HepG2 (cell line): ENCODE results near the gene MED1. TPM values are rescaled to one million over a fixed set of nuclear protein-coding genes. Genes with fewer than 3 reads are reported as not detected.

ENCODE experiments used
- ATAC-seq: fragments of 200-7000 bp; cut with Tn5 transposase; 3 replicates; pipeline ENCODE4 v1.9.1; 2020; ENCODE audit warnings: mild to moderate bottlenecking, moderate library complexity
- BruUV-seq: library from RNA; stranded (reverse); fragments of 400-500 nt; replicated peaks from 2 replicates; lab custom pipeline; 2021; lab: Mats Ljungman, UMichigan
- CTCF ChIA-PET: fragments of 300-600 bp; formaldehyde crosslinking; extraction: SDS; loops from one replicate; lab custom pipeline; 2021; ENCODE audit warnings: low total read pairs, inconsistent platforms, low intra/inter-chr PET ratio; lab: Yijun Ruan, JAX
- POLR2A ChIA-PET: fragments of 350-600 bp; sonication (Branson Sonifier 250); formaldehyde crosslinking; loops from one replicate; lab custom pipeline; 2020; ENCODE audit warnings: antibody characterized with exemption, inconsistent platforms; lab: Yijun Ruan, JAX
- DNase-seq: peaks from one replicate; pipeline ENCODE4 v3.0.0-alpha.2; 2015; ENCODE audit warnings: low spot score
- FAIRE-seq: peaks from 3 replicates; lab custom pipeline; 2011; peaks lifted over from hg19 to GRCh38; lab: Jason Lieb, UNC
- H2AFZ ChIP-seq: one replicate; pipeline ENCODE4 v1.6.1; 2011; ENCODE audit warnings: low read length, inconsistent platforms
- H3K27ac ChIP-seq: fragments of 300-600 bp; 3 replicates; pipeline ENCODE4 v1.8.0; 2011; ENCODE audit warnings: mixed run types, mild to moderate bottlenecking, mixed read lengths, low read length, inconsistent platforms; ENCODE audit not compliant: insufficient read depth; ENCODE audit errors: extremely low read length
- H3K27me3 ChIP-seq, 2 experiments: fragments of 200-600 bp in 1 of 2; 2 replicates in 1 of 2; 3 replicates in 1 of 2; pipeline versions ENCODE4 v1.6.0 to v1.8.0; 2011; ENCODE audit warnings: low read length in 2 of 2, mild to moderate bottlenecking in 2 of 2, moderate library complexity in 2 of 2, inconsistent platforms in 1 of 2; ENCODE audit not compliant: insufficient read depth in 2 of 2, control insufficient read depth in 1 of 2
- H3K36me3 ChIP-seq, 2 experiments: fragments of 200-600 bp in 1 of 2; replicated peaks in 1 of 2; 2 replicates in 1 of 2; 3 replicates in 1 of 2; pipeline versions ENCODE4 v1.5.1 to v1.8.0; 2011; ENCODE audit warnings: low read length in 2 of 2, inconsistent platforms in 1 of 2; ENCODE audit not compliant: insufficient read depth in 2 of 2, control insufficient read depth in 1 of 2
- H3K4me1 ChIP-seq: 2 replicates; pipeline ENCODE4 v1.5.1; 2012; ENCODE audit warnings: low read length, inconsistent platforms; ENCODE audit not compliant: insufficient read depth
- H3K4me2 ChIP-seq: 2 replicates; pipeline ENCODE4 v1.6.0; 2011; ENCODE audit warnings: low read depth, low read length, inconsistent platforms
- H3K4me3 ChIP-seq, 3 experiments: fragments of 200-600 bp in 1 of 3; sonication (generic), shearing (Covaris generic) in 1 of 3; replicated peaks in 1 of 3; 2 replicates each; pipeline ENCODE4 v1.5.1; 2011 to 2016; ENCODE audit warnings: low read length in 3 of 3, inconsistent platforms in 2 of 3, low read depth in 2 of 3, mild to moderate bottlenecking in 2 of 3, control low read depth in 1 of 3, mixed read lengths in 1 of 3; ENCODE audit not compliant: insufficient read depth in 1 of 3
- H3K79me2 ChIP-seq: one replicate; pipeline ENCODE4 v1.6.1; 2011; ENCODE audit warnings: low read length, inconsistent platforms; ENCODE audit not compliant: insufficient read depth
- H3K9ac ChIP-seq: 2 replicates; pipeline ENCODE4 v1.6.0; 2011; ENCODE audit warnings: mild to moderate bottlenecking, low read depth, low read length, inconsistent platforms; ENCODE audit not compliant: insufficient read depth
- H3K9me3 ChIP-seq: 2 replicates; pipeline ENCODE4 v1.5.1; 2012; ENCODE audit warnings: mild to moderate bottlenecking, low read length
- H4K20me1 ChIP-seq: 2 replicates; pipeline ENCODE4 v1.6.0; 2011; ENCODE audit warnings: inconsistent platforms, mild to moderate bottlenecking, low read length, moderate library complexity; ENCODE audit not compliant: insufficient read depth
- CBX5 ChIP-seq: sonication (generic); formaldehyde crosslinking; IDR thresholded peaks from 2 replicates; pipeline ENCODE4 v1.4.0; 2020; ENCODE audit warnings: missing genetic modification reagents, borderline replicate concordance
- ELF4 ChIP-seq: sonication (generic); formaldehyde crosslinking; IDR thresholded peaks from 2 replicates; pipeline ENCODE4 v1.5.0; 2020; ENCODE audit warnings: missing genetic modification reagents, mild to moderate bottlenecking, moderate library complexity, borderline replicate concordance
- GTF3A ChIP-seq: sonication (generic); formaldehyde crosslinking; conservative IDR thresholded peaks from 2 replicates; pipeline ENCODE4 v1.4.0; 2020; ENCODE audit warnings: mild to moderate bottlenecking, missing genetic modification reagents
- HNF1B ChIP-seq: sonication (generic); formaldehyde crosslinking; IDR thresholded peaks from 2 replicates; pipeline ENCODE4 v1.5.1; 2020; ENCODE audit warnings: mild to moderate bottlenecking, moderate library complexity, missing genetic modification reagents
- MED13 ChIP-seq: sonication (generic); formaldehyde crosslinking; IDR thresholded peaks from 2 replicates; pipeline ENCODE4 v1.5.0; 2020; ENCODE audit warnings: missing genetic modification reagents
- PPARG ChIP-seq: conservative IDR thresholded peaks from 2 replicates; pipeline ENCODE4 v1.6.1; 2016; ENCODE audit warnings: missing biosample characterization, missing genetic modification reagents
- SP140L ChIP-seq: sonication (generic); formaldehyde crosslinking; IDR thresholded peaks from 2 replicates; pipeline ENCODE4 v1.4.0; 2020; ENCODE audit warnings: missing genetic modification reagents, borderline replicate concordance
- ZKSCAN8 ChIP-seq: IDR thresholded peaks from 2 replicates; pipeline ENCODE4 v1.6.1; 2016; ENCODE audit warnings: borderline replicate concordance, missing genetic modification reagents, missing compliant biosample characterization
- ZNF264 ChIP-seq: sonication (generic); formaldehyde crosslinking; IDR thresholded peaks from 2 replicates; pipeline ENCODE4 v1.4.0; 2020; ENCODE audit warnings: missing genetic modification reagents
- ZNF335 ChIP-seq: sonication (generic); formaldehyde crosslinking; IDR thresholded peaks from 2 replicates; pipeline ENCODE4 v1.4.0; 2020; ENCODE audit warnings: missing genetic modification reagents
- ZNF354B ChIP-seq: sonication (generic); formaldehyde crosslinking; IDR thresholded peaks from 2 replicates; pipeline ENCODE4 v1.8.0; 2022; ENCODE audit warnings: mild to moderate bottlenecking, missing genetic modification reagents
- ZNF382 ChIP-seq: sonication (generic); formaldehyde crosslinking; IDR thresholded peaks from 2 replicates; pipeline ENCODE4 v1.5.0; 2020; ENCODE audit warnings: missing genetic modification reagents, mild to moderate bottlenecking, borderline replicate concordance
- ZNF468 ChIP-seq: sonication (generic); formaldehyde crosslinking; IDR thresholded peaks from 2 replicates; pipeline ENCODE4 v1.8.0; 2022; ENCODE audit warnings: mild to moderate bottlenecking, moderate library complexity, missing genetic modification reagents
- ZNF678 ChIP-seq: sonication (generic); formaldehyde crosslinking; IDR thresholded peaks from 2 replicates; pipeline ENCODE4 v1.4.0; 2020; ENCODE audit warnings: mild to moderate bottlenecking, missing genetic modification reagents
- ZNF83 ChIP-seq: sonication (generic); formaldehyde crosslinking; IDR thresholded peaks from 2 replicates; pipeline ENCODE4 v1.4.0; 2020; ENCODE audit warnings: missing genetic modification reagents, mild to moderate bottlenecking, borderline replicate concordance
- ZSCAN29 ChIP-seq: sonication (generic); formaldehyde crosslinking; conservative IDR thresholded peaks from 2 replicates; pipeline ENCODE4 v1.4.0; 2020; ENCODE audit warnings: mild to moderate bottlenecking, missing genetic modification reagents
- WGBS: methylation state at CpG from one replicate; pipeline ENCODE4 v1.1.6; 2017; ENCODE audit warnings: low lambda C conversion rate; 5-methylcytosine and 5-hydroxymethylcytosine counted together
- in situ Hi-C: cut with HindIII; loops from 2 replicates; pipeline ENCODE4 v1.10.0; 2017; ENCODE audit warnings: low pct_unique_long_range_greater_than_20kb; ENCODE audit not compliant: extremely low pct_ligation_motif_present
- intact Hi-C: fragments of 100-400 bp; cut with micrococcal nuclease; formaldehyde crosslinking; loops from one replicate; pipeline ENCODE4 v1.10.0; 2022; ENCODE audit not compliant: unreplicated experiment
- polyA plus RNA-seq, 8 experiments: library from polyadenylated mRNA; depleted of rRNA in 3 of 8; stranded (reverse) in 7 of 8; unstranded in 1 of 8; fragments of >200 nt; fragmentation: Illumina TruSeq in 4 of 8; extraction: Trizol in 4 of 8; gene quantifications; 2 replicates each; pipeline versions ENCODE4 v1.2.1 to v1.2.3, GENCODE V29; 2011 to 2016; ENCODE audit warnings: low read depth in 4 of 8, missing spikeins in 1 of 8, mixed read lengths in 1 of 8; ENCODE audit not compliant: insufficient read depth in 1 of 8
- total RNA-seq, 5 experiments: library from RNA; depleted of rRNA; stranded (reverse); fragments of >200 nt; fragmentation: Illumina TruSeq; extraction: Trizol; gene quantifications; 2 replicates each; pipeline ENCODE4 v1.2.3, GENCODE V29; 2016; ENCODE audit warnings: low read depth in 1 of 5
- TF ChIP-seq, protein P1 (sequence below): sonication (generic); formaldehyde crosslinking; IDR thresholded peaks from 2 replicates; pipeline ENCODE4 v1.8.0; 2022; ENCODE audit warnings: low read depth, missing genetic modification reagents
- TF ChIP-seq, protein P2 (sequence below): sonication (generic); formaldehyde crosslinking; IDR thresholded peaks from 2 replicates; pipeline ENCODE4 v1.5.0; 2020; ENCODE audit warnings: missing genetic modification reagents, mild to moderate bottlenecking, borderline replicate concordance
- TF ChIP-seq, protein P3 (sequence below): sonication (generic); formaldehyde crosslinking; IDR thresholded peaks from 2 replicates; pipeline ENCODE4 v1.4.0; 2020; ENCODE audit warnings: missing genetic modification reagents

The MED1 gene
- total and polyA plus RNA-seq, 2 of the 13 experiments (the other 11 are each of a cell fraction or from before 2014, with no cell fraction given): 37.5 to 40.1 TPM

DNA sequence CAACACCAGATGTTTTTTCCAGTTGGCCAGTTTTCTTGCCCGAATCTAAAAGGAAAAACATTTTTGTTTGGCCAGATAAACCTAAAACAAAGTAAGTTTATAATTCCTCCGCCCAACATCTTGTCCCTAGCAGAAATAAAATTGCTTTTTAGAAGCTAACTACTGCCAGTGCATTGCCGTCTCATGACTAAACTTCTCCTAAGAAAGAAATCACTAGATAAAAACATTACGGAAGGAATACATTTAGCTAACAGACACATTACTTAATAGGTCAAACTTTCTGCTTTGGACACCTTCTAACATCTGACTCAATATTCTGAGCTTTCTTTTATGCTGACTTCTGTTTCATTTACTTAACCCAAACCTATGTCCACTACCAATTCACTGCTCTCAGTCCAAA is 85.8 kb downstream of the MED1 start:
- ChIA-PET CTCF (no interaction called here), POLR2A (interaction anchor here (0.6 kb wide), 1 partner anchor 56 kb away, joined by 4 read pairs; no protein-coding TSS in a partner anchor)
- H3K9ac ChIP-seq: no peak overlapping the region
- H3K79me2 ChIP-seq: peaks cover 3% of the 10 kb centered on the region
- in situ Hi-C loops: no loop called here
- H4K20me1 ChIP-seq: peaks cover 8% of the 10 kb centered on the region; the same call in 1 of the 2 replicates
- FAIRE-seq (no peak), ATAC-seq (no peak), DNase-seq (no peak)
- H3K4me3 ChIP-seq: no peak overlapping the region
- no peaks in the 10 kb centered on the region for H3K27me3 ChIP-seq
- no peak overlapping the region for H2AFZ ChIP-seq
- no peak overlapping the region for H3K27ac ChIP-seq
- BruUV-seq: no TSS peak
- 93% methylated on average over 4 of the region's 4 CpGs for WGBS
- H3K4me1 ChIP-seq: no peaks in the 10 kb centered on the region
- intact Hi-C loops: no loop called here
- no peak overlapping the region for H3K4me2 ChIP-seq
- no peaks in the 10 kb centered on the region for H3K36me3 ChIP-seq
- no peaks in the 10 kb centered on the region for H3K9me3 ChIP-seq
- TF ChIP-seq, protein P1, sequence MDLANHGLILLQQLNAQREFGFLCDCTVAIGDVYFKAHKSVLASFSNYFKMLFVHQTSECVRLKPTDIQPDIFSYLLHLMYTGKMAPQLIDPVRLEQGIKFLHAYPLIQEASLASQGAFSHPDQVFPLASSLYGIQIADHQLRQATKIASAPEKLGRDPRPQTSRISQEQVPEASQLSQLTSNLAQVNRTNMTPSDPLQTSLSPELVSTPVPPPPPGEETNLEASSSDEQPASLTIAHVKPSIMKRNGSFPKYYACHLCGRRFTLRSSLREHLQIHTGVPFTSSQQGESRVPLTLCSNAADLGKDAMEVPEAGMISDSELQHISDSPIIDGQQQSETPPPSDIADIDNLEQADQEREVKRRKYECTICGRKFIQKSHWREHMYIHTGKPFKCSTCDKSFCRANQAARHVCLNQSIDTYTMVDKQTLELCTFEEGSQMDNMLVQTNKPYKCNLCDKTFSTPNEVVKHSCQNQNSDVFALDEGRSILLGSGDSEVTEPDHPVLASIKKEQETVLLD (CRISPR knock-in tag): no peak
- TF ChIP-seq, protein P2, sequence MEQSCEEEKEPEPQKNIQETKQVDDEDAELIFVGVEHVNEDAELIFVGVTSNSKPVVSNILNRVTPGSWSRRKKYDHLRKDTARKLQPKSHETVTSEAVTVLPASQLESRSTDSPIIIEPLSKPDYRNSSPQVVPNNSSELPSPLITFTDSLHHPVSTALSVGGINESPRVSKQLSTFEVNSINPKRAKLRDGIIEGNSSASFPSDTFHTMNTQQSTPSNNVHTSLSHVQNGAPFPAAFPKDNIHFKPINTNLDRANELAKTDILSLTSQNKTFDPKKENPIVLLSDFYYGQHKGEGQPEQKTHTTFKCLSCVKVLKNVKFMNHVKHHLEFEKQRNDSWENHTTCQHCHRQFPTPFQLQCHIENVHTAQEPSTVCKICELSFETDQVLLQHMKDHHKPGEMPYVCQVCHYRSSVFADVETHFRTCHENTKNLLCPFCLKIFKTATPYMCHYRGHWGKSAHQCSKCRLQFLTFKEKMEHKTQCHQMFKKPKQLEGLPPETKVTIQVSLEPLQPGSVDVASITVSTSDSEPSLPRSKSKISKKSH (CRISPR knock-in tag): no peak
- no peak for TF ChIP-seq ELF4
- no peak for TF ChIP-seq HNF1B (CRISPR knock-in tag)
- TF ChIP-seq SP140L (CRISPR knock-in tag): no peak
- no peak for TF ChIP-seq ZKSCAN8 (CRISPR knock-in tag)
- TF ChIP-seq, protein P3, sequence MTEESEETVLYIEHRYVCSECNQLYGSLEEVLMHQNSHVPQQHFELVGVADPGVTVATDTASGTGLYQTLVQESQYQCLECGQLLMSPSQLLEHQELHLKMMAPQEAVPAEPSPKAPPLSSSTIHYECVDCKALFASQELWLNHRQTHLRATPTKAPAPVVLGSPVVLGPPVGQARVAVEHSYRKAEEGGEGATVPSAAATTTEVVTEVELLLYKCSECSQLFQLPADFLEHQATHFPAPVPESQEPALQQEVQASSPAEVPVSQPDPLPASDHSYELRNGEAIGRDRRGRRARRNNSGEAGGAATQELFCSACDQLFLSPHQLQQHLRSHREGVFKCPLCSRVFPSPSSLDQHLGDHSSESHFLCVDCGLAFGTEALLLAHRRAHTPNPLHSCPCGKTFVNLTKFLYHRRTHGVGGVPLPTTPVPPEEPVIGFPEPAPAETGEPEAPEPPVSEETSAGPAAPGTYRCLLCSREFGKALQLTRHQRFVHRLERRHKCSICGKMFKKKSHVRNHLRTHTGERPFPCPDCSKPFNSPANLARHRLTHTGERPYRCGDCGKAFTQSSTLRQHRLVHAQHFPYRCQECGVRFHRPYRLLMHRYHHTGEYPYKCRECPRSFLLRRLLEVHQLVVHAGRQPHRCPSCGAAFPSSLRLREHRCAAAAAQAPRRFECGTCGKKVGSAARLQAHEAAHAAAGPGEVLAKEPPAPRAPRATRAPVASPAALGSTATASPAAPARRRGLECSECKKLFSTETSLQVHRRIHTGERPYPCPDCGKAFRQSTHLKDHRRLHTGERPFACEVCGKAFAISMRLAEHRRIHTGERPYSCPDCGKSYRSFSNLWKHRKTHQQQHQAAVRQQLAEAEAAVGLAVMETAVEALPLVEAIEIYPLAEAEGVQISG: no peak
- no peak for TF ChIP-seq ZNF354B (CRISPR knock-in tag)
- no peak for TF ChIP-seq MED13 (CRISPR knock-in tag)
- TF ChIP-seq CBX5 (CRISPR knock-in tag): no peak
- TF ChIP-seq ZNF335: no peak
- TF ChIP-seq ZNF83 (CRISPR knock-in tag): no peak
- TF ChIP-seq ZSCAN29 (CRISPR knock-in tag): no peak
- TF ChIP-seq ZNF468: no peak
- TF ChIP-seq ZNF678 (CRISPR knock-in tag): no peak
- TF ChIP-seq PPARG (CRISPR knock-in tag): no peak
- no peak for TF ChIP-seq ZNF264
- TF ChIP-seq GTF3A (CRISPR knock-in tag): no peak
- TF ChIP-seq ZNF382: no peak
